Heart left ventricle (tissue), 13 donors: ENCODE measurements around the gene HOXA1.

Source experiments
- CTCF ChIP-seq, 12 donors: fragments of 200-600 bp; sonication (generic) in 4 of 12; IDR thresholded peaks; one replicate each; pipeline versions ENCODE4 v1.5.0 to v1.8.0; 2018 to 2022; ENCODE audit warnings: antibody characterized with exemption in 12 of 12, mild to moderate bottlenecking in 5 of 12
- POLR2A ChIP-seq, 2 donors: fragments of 450-650 bp; IDR thresholded peaks; one replicate each; pipeline ENCODE4 v1.6.1; 2017; ENCODE audit warnings: antibody characterized with exemption in 2 of 2, mild to moderate bottlenecking in 2 of 2, moderate library complexity in 2 of 2
- donor health status: ischemic (EF 13 %, LVEDD 7.1; RV severe dilation, severe dysfunction).
- donor health status: DM: no; HTN: yes; CAD: no.
- donor health status: DM: no; HTN: no; CAD: no.
- donor health status: ischemic (EF 25% LVEDD 6.9; RV normal size, moderate dysfunction).
- donor health status: ischemic (EF 25% LVEDD 5.7; RV mildly dilated, moderate dysfunction).
- donor health status: ischemic (EF 35%, LVEDD 5.7; RV mildly dilated, moderate dysfunction).
- donor health status: nonischemic (EF 11% LVEDD 7.7; RV severe dilation, severe dysfunction).
- donor health status: DM: yes; HTN: yes; CAD: no.
- donor health status: PGD.
- donor health status: ischemic (EF 29% LVEDD 5.4; RV normal size, mild dysfunction).
- donor health status: nonischemic (EF 23%, LVEDD 6.1; RV moderate dilation, normal function).

- no peak for TF ChIP-seq CTCF (IDR thresholded peaks at IDR 0.05)
- no peak for TF ChIP-seq POLR2A (IDR thresholded peaks at IDR 0.05)
Measured at GRCh38 chr7:27106181-27106900, 10.5 kb upstream of the HOXA1 start.
